Activated T-cell treated with anti-CD3 and anti-CD28 coated beads, Interleukin-2, amount 50 U/mL, for 24 hours (primary cell): ENCODE data around the gene ARF5.
"Not testable (repeated sequence)": the region's sequence is repeated elsewhere in the genome, so short reads cannot be mapped to it uniquely, and the experiment has no call there.

ENCODE experiments used
- DNase-seq: peaks from one replicate; pipeline ENCODE4 v3.0.0-alpha.2; 2020
- H3K27ac Mint-ChIP-seq: 2 replicates; pipeline ENCODE4 v1.8.0; 2020; ENCODE audit warnings: mild to moderate bottlenecking, mixed read lengths
- H3K27me3 Mint-ChIP-seq: 2 replicates; pipeline ENCODE4 v1.8.0; 2020; ENCODE audit warnings: mixed read lengths
- H3K36me3 Mint-ChIP-seq: 2 replicates; pipeline ENCODE4 v1.8.0; 2020; ENCODE audit warnings: low read depth, mixed read lengths
- H3K4me1 Mint-ChIP-seq: 2 replicates; pipeline ENCODE4 v1.8.0; 2020; ENCODE audit warnings: low read depth, mixed read lengths
- H3K4me3 Mint-ChIP-seq: 2 replicates; pipeline ENCODE4 v1.8.0; 2020; ENCODE audit warnings: mild to moderate bottlenecking, moderate library complexity, mixed read lengths
- H3K9me3 Mint-ChIP-seq: 2 replicates; pipeline ENCODE4 v1.8.0; 2020; ENCODE audit warnings: mixed read lengths

ARF5 gene

GRCh38 chr7:127588019-127588696 lies at the start of gene ARF5:
ARF5 (plus strand) TSS chr7:127588411; CDS start chr7:127588499, 88 bp downstream.
- H3K4me1 Mint-ChIP-seq = peaks cover 59% of the 10 kb centered on the region
- H3K4me3 Mint-ChIP-seq = peak within 1 kb of the TSS; percentile 85
- no peaks in the 10 kb centered on the region for H3K27me3 Mint-ChIP-seq
- no peaks in the 10 kb centered on the region for H3K9me3 Mint-ChIP-seq
- peak within 1 kb of the TSS; percentile 89 for H3K27ac Mint-ChIP-seq
- DNase-seq = peak; percentile 96
- H3K36me3 Mint-ChIP-seq = peaks cover 50% of the 10 kb centered on the region

GRCh38 chr7:127539116-127539515 lies 49.1 kb upstream of the ARF5 start:
- H3K36me3 Mint-ChIP-seq = no peaks in the 10 kb centered on the region
- no peak for DNase-seq
- H3K4me1 Mint-ChIP-seq = peaks cover 6% of the 10 kb centered on the region
- no peak overlapping the region for H3K4me3 Mint-ChIP-seq
- H3K27me3 Mint-ChIP-seq = peaks cover 61% of the 10 kb centered on the region
- H3K27ac Mint-ChIP-seq = no peak overlapping the region
- H3K9me3 Mint-ChIP-seq = no peaks in the 10 kb centered on the region

GRCh38 chr7:127540461-127540860 lies 47.8 kb upstream of the ARF5 start:
- H3K27ac Mint-ChIP-seq = not testable (repeated sequence)

GRCh38 chr7:127541548-127541947 lies 46.7 kb upstream of the ARF5 start:
- Mint-ChIP-seq H3K4me1 (peaks cover 4% of the 10 kb centered on the region), H3K36me3 (peaks cover under 1% of the 10 kb centered on the region), H3K4me3 (no peak overlapping the region), H3K9me3 (peaks cover 8% of the 10 kb centered on the region), H3K27ac (no peak overlapping the region), H3K27me3 (peaks cover 38% of the 10 kb centered on the region)
- no peak for DNase-seq

More at GRCh38 chr7:127540461-127540860, 47.8 kb upstream of the ARF5 start:
- H3K4me3 Mint-ChIP-seq, H3K9me3 Mint-ChIP-seq, DNase-seq, H3K36me3 Mint-ChIP-seq, H3K4me1 Mint-ChIP-seq: not testable (repeated sequence)
- peaks cover 49% of the 10 kb centered on the region for H3K27me3 Mint-ChIP-seq

- Mint-ChIP-seq H3K9me3 (peaks cover 12% of the 10 kb centered on the region), H3K36me3 (peaks cover 3% of the 10 kb centered on the region), H3K27ac (no peak overlapping the region), H3K27me3 (peaks cover 8% of the 10 kb centered on the region), H3K4me3 (no peak overlapping the region), H3K4me1 (no peaks in the 10 kb centered on the region)
- no peak for DNase-seq
These were observed 41.9 kb upstream of the ARF5 start for GRCh38 chr7:127546313-127546712.

- Mint-ChIP-seq H3K27me3 (peaks cover 6% of the 10 kb centered on the region), H3K4me3 (no peak overlapping the region), H3K4me1 (no peaks in the 10 kb centered on the region), H3K9me3 (peaks cover 11% of the 10 kb centered on the region), H3K27ac (no peak overlapping the region), H3K36me3 (peaks cover 3% of the 10 kb centered on the region)
- DNase-seq = no peak
These were observed 38.0 kb upstream of the ARF5 start for GRCh38 chr7:127550247-127550646.

- DNase-seq = no peak
- no peaks in the 10 kb centered on the region for H3K36me3 Mint-ChIP-seq
- H3K27me3 Mint-ChIP-seq = peaks cover 2% of the 10 kb centered on the region
- H3K4me3 Mint-ChIP-seq = no peak overlapping the region
- H3K27ac Mint-ChIP-seq = no peak overlapping the region
- no peaks in the 10 kb centered on the region for H3K4me1 Mint-ChIP-seq
- H3K9me3 Mint-ChIP-seq = peaks cover 4% of the 10 kb centered on the region
These were observed 36.3 kb upstream of the ARF5 start for GRCh38 chr7:127551941-127552340.

GRCh38 chr7:127556404-127556803 lies 31.8 kb upstream of the ARF5 start:
- Mint-ChIP-seq H3K36me3 (no peaks in the 10 kb centered on the region), H3K27me3 (no peaks in the 10 kb centered on the region)

GRCh38 chr7:127557803-127558202 lies 30.4 kb upstream of the ARF5 start:
- Mint-ChIP-seq H3K27me3 (no peaks in the 10 kb centered on the region), H3K4me3 (no peak overlapping the region), H3K4me1 (no peaks in the 10 kb centered on the region), H3K27ac (no peak overlapping the region), H3K9me3 (peaks cover 4% of the 10 kb centered on the region), H3K36me3 (peaks cover 2% of the 10 kb centered on the region)
- DNase-seq = no peak

More at GRCh38 chr7:127556404-127556803, 31.8 kb upstream of the ARF5 start:
- H3K4me1 Mint-ChIP-seq = no peaks in the 10 kb centered on the region
- no peak overlapping the region for H3K4me3 Mint-ChIP-seq
- H3K9me3 Mint-ChIP-seq = peaks cover 4% of the 10 kb centered on the region
- no peak for DNase-seq
- no peak overlapping the region for H3K27ac Mint-ChIP-seq

- Mint-ChIP-seq H3K27me3 (no peaks in the 10 kb centered on the region), H3K4me3 (no peak overlapping the region), H3K27ac (no peak overlapping the region), H3K4me1 (no peaks in the 10 kb centered on the region), H3K36me3 (peaks cover 11% of the 10 kb centered on the region), H3K9me3 (peaks cover 2% of the 10 kb centered on the region)
- DNase-seq = no peak
These were observed 22.0 kb upstream of the ARF5 start for GRCh38 chr7:127566242-127566641.

GRCh38 chr7:127568034-127568433 lies 20.2 kb upstream of the ARF5 start:
- not testable (repeated sequence) for H3K27me3 Mint-ChIP-seq, DNase-seq, H3K36me3 Mint-ChIP-seq, H3K27ac Mint-ChIP-seq, H3K4me1 Mint-ChIP-seq, H3K4me3 Mint-ChIP-seq, H3K9me3 Mint-ChIP-seq

- H3K9me3 Mint-ChIP-seq = no peaks in the 10 kb centered on the region
- H3K27me3 Mint-ChIP-seq = no peaks in the 10 kb centered on the region
- no peak for DNase-seq
- H3K36me3 Mint-ChIP-seq = peaks cover 11% of the 10 kb centered on the region
- H3K4me3 Mint-ChIP-seq = no peak overlapping the region
- H3K27ac Mint-ChIP-seq = no peak overlapping the region
- H3K4me1 Mint-ChIP-seq = no peaks in the 10 kb centered on the region
These were observed 16.3 kb upstream of the ARF5 start for GRCh38 chr7:127571741-127572505.

- Mint-ChIP-seq H3K27ac (no peak overlapping the region), H3K9me3 (no peaks in the 10 kb centered on the region), H3K36me3 (peaks cover 59% of the 10 kb centered on the region), H3K4me3 (no peak overlapping the region), H3K4me1 (peaks cover 36% of the 10 kb centered on the region), H3K27me3 (no peaks in the 10 kb centered on the region)
- no peak for DNase-seq
These were observed 10.1 kb upstream of the ARF5 start for GRCh38 chr7:127578036-127578684.

- peaks cover 65% of the 10 kb centered on the region for H3K36me3 Mint-ChIP-seq
- no peak for DNase-seq
- H3K9me3 Mint-ChIP-seq = no peaks in the 10 kb centered on the region
- no peak overlapping the region for H3K27ac Mint-ChIP-seq
- H3K4me1 Mint-ChIP-seq = peaks cover 43% of the 10 kb centered on the region
- H3K4me3 Mint-ChIP-seq = no peak overlapping the region
- H3K27me3 Mint-ChIP-seq = no peaks in the 10 kb centered on the region
These were observed 9.4 kb upstream of the ARF5 start for GRCh38 chr7:127578711-127579275.
